H9 (cell line): Measurements from ENCODE around the gene TEK. TPM values are rescaled to one million over a fixed set of nuclear protein-coding genes. Genes with fewer than 3 reads are reported as not detected.

Source experiments
- DNase-seq: peaks from one replicate; pipeline ENCODE4 v3.0.0-alpha.2; 2017
- H2AFZ ChIP-seq: one replicate; pipeline ENCODE4 v1.6.1; 2013; ENCODE audit warnings: mild to moderate bottlenecking, low read length, control low read depth, moderate library complexity
- H2AK5ac ChIP-seq: 2 replicates; pipeline ENCODE4 v1.6.1; 2013; ENCODE audit warnings: low read length, control low read depth, mixed read lengths; ENCODE audit not compliant: insufficient read length
- H2BK120ac ChIP-seq: one replicate; pipeline ENCODE4 v1.6.1; 2013; ENCODE audit warnings: low read depth, mild to moderate bottlenecking, low read length, control low read depth, inconsistent platforms; ENCODE audit not compliant: poor library complexity, severe bottlenecking
- H2BK12ac ChIP-seq: 2 replicates; pipeline ENCODE4 v1.6.1; 2013; ENCODE audit warnings: low read length, control low read depth, mixed read lengths, low read depth; ENCODE audit not compliant: insufficient read length
- H2BK15ac ChIP-seq: 2 replicates; pipeline ENCODE4 v1.6.1; 2013; ENCODE audit warnings: low read depth, low read length, control low read depth
- H2BK20ac ChIP-seq: one replicate; pipeline ENCODE4 v1.6.1; 2013; ENCODE audit warnings: low read depth, mild to moderate bottlenecking, low read length, control low read depth, inconsistent platforms; ENCODE audit not compliant: poor library complexity, severe bottlenecking
- H2BK5ac ChIP-seq: 2 replicates; pipeline ENCODE4 v1.6.1; 2013; ENCODE audit warnings: low read length, control low read depth, mixed read lengths; ENCODE audit not compliant: insufficient read length
- H3K14ac ChIP-seq: 2 replicates; pipeline ENCODE4 v1.6.1; 2013; ENCODE audit warnings: low read length, control low read depth; ENCODE audit not compliant: insufficient read depth
- H3K18ac ChIP-seq: 2 replicates; pipeline ENCODE4 v1.6.1; 2013; ENCODE audit warnings: low read depth, mild to moderate bottlenecking, mixed read lengths, low read length, control low read depth; ENCODE audit not compliant: insufficient read length
- H3K23ac ChIP-seq: 2 replicates; pipeline ENCODE4 v1.6.1; 2013; ENCODE audit warnings: low read length, control low read depth, mixed read lengths, low read depth; ENCODE audit not compliant: insufficient read length
- H3K23me2 ChIP-seq: 2 replicates; pipeline ENCODE4 v1.6.1; 2013; ENCODE audit warnings: low read depth, mild to moderate bottlenecking, mixed read lengths, low read length, control low read depth; ENCODE audit not compliant: insufficient read length, poor library complexity, severe bottlenecking
- H3K27ac ChIP-seq: 2 replicates; pipeline ENCODE4 v1.5.1; 2013; ENCODE audit warnings: low read length, control low read depth, mixed read lengths, low read depth; ENCODE audit not compliant: insufficient read length
- H3K27me3 ChIP-seq: 2 replicates; pipeline ENCODE4 v1.6.1; 2013; ENCODE audit warnings: low read length, control low read depth, inconsistent platforms; ENCODE audit not compliant: insufficient read depth
- H3K4ac ChIP-seq: 2 replicates; pipeline ENCODE4 v1.6.1; 2013; ENCODE audit warnings: low read depth, mild to moderate bottlenecking, control low read depth, inconsistent platforms, low read length, moderate library complexity
- H3K4me1 ChIP-seq: 2 replicates; pipeline ENCODE4 v1.6.1; 2013; ENCODE audit warnings: low read length, control low read depth, inconsistent platforms; ENCODE audit not compliant: insufficient read depth
- H3K4me2 ChIP-seq: 2 replicates; pipeline ENCODE4 v1.6.1; 2013; ENCODE audit warnings: low read length, control low read depth, mixed read lengths; ENCODE audit not compliant: insufficient read length, insufficient read depth
- H3K56ac ChIP-seq: 2 replicates; pipeline ENCODE4 v1.6.1; 2013; ENCODE audit warnings: low read depth, mild to moderate bottlenecking, mixed read lengths, low read length, control low read depth; ENCODE audit not compliant: insufficient read length
- H3K79me1 ChIP-seq: 2 replicates; pipeline ENCODE4 v1.6.1; 2013; ENCODE audit warnings: low read depth, mild to moderate bottlenecking, moderate library complexity, low read length, control low read depth, inconsistent platforms; ENCODE audit not compliant: insufficient read depth, poor library complexity, severe bottlenecking
- H3K79me2 ChIP-seq: 2 replicates; pipeline ENCODE4 v1.6.1; 2013; ENCODE audit warnings: low read length, control low read depth, inconsistent platforms; ENCODE audit not compliant: insufficient read depth
- H3K9ac ChIP-seq: 2 replicates; pipeline ENCODE4 v1.6.1; 2013; ENCODE audit warnings: low read length, control low read depth, mixed read lengths; ENCODE audit not compliant: insufficient read length; ENCODE audit errors: extremely low read depth
- H3K9me3 ChIP-seq: one replicate; pipeline ENCODE4 v1.6.1; 2013; ENCODE audit warnings: low read depth, low read length, inconsistent platforms; ENCODE audit not compliant: control insufficient read depth
- H3T11ph ChIP-seq: one replicate; pipeline ENCODE4 v1.6.1; 2013; ENCODE audit warnings: mild to moderate bottlenecking, low read length, control low read depth, inconsistent platforms
- H4K20me1 ChIP-seq: one replicate; pipeline ENCODE4 v1.6.1; 2013; ENCODE audit not compliant: control insufficient read depth, insufficient read length, insufficient read depth
- H4K5ac ChIP-seq: 2 replicates; pipeline ENCODE4 v1.6.1; 2013; ENCODE audit warnings: low read depth, mild to moderate bottlenecking, mixed read lengths, low read length, control low read depth; ENCODE audit not compliant: insufficient read length
- H4K8ac ChIP-seq: replicated peaks from 2 replicates; pipeline ENCODE4 v1.6.1; 2013; ENCODE audit warnings: low read length, control low read depth, mixed read lengths, low read depth; ENCODE audit not compliant: insufficient read length
- H4K91ac ChIP-seq: 2 replicates; pipeline ENCODE4 v1.6.1; 2013; ENCODE audit warnings: low read depth, mild to moderate bottlenecking, moderate library complexity, mixed read lengths, low read length, control low read depth; ENCODE audit not compliant: insufficient read length
- H3K27ac Mint-ChIP-seq, 3 experiments: 2 replicates in 2 of 3; 3 replicates in 1 of 3; pipeline ENCODE4 v1.8.0; 2020 to 2021; ENCODE audit warnings: mixed read lengths in 3 of 3, mild to moderate bottlenecking in 1 of 3, moderate library complexity in 1 of 3
- H3K27me3 Mint-ChIP-seq: 2 replicates; pipeline ENCODE4 v1.8.0; 2021; ENCODE audit warnings: low read depth, mild to moderate bottlenecking, moderate library complexity, mixed read lengths
- H3K36me3 Mint-ChIP-seq, 3 experiments: 2 replicates in 2 of 3; 3 replicates in 1 of 3; pipeline ENCODE4 v1.8.0; 2020 to 2021; ENCODE audit warnings: low read depth in 3 of 3, mixed read lengths in 3 of 3; ENCODE audit not compliant: insufficient read depth in 1 of 3
- H3K4me1 Mint-ChIP-seq, 2 experiments: 2 replicates each; pipeline ENCODE4 v1.8.0; 2020; ENCODE audit warnings: mixed read lengths in 2 of 2
- H3K4me3 Mint-ChIP-seq, 2 experiments: 2 replicates in 1 of 2; 3 replicates in 1 of 2; pipeline ENCODE4 v1.8.0; 2020 to 2021; ENCODE audit warnings: mild to moderate bottlenecking in 2 of 2, mixed read lengths in 2 of 2, moderate library complexity in 1 of 2
- H3K9me3 Mint-ChIP-seq, 2 experiments: 2 replicates in 1 of 2; 3 replicates in 1 of 2; pipeline ENCODE4 v1.8.0; 2020; ENCODE audit warnings: mild to moderate bottlenecking in 2 of 2, mixed read lengths in 2 of 2, moderate library complexity in 1 of 2
- CTCF ChIP-seq: fragments of 200-600 bp; sonication (generic); conservative IDR thresholded peaks from 3 replicates; pipeline ENCODE4 v1.8.0; 2021; ENCODE audit warnings: antibody characterized with exemption, mild to moderate bottlenecking
- WGBS: extraction: QIAGEN DNeasy Blood & Tissue Kit; methylation state at CpG from one replicate; pipeline ENCODE4 v1.1.7; 2013; ENCODE audit warnings: missing lambda C conversion rate, low lambda C conversion rate, mixed read lengths; ENCODE audit not compliant: insufficient read length; ENCODE audit errors: extremely low coverage; 5-methylcytosine and 5-hydroxymethylcytosine counted together
- total RNA-seq: library from RNA; stranded (reverse); gene quantifications from 2 replicates; pipeline ENCODE4 v1.2.1, GENCODE V29; 2021

Gene TEK
- total RNA-seq, 1 experiment from 2014 or later = 1.8 TPM

GRCh38 chr9:27279611-27280010 lies 170.6 kb downstream of the TEK start:
- Histone ChIP-seq H3K9me3 (no peaks in the 10 kb centered on the region), H3K23ac (no peak overlapping the region), H4K91ac (no peak overlapping the region), H2BK5ac (no peak overlapping the region), H3K14ac (no peak overlapping the region), H3K79me2 (no peaks in the 10 kb centered on the region), H2AFZ (no peak overlapping the region), H3K4ac (no peak overlapping the region), H4K8ac (no peak overlapping the region), H2BK20ac (no peak overlapping the region), H4K5ac (no peak overlapping the region), H4K20me1 (no peaks in the 10 kb centered on the region), H2BK15ac (no peak overlapping the region), H3K9ac (no peak overlapping the region), H2BK120ac (no peak overlapping the region), H3K56ac (no peak overlapping the region), H2AK5ac (no peak overlapping the region), H3K23me2 (no peaks in the 10 kb centered on the region), H3K27ac (no peak overlapping the region), H3K4me2 (no peak overlapping the region), H3T11ph (no peak overlapping the region), H3K4me1 (peaks cover 3% of the 10 kb centered on the region; the same call in 1 of the 2 replicates), H3K18ac (no peak overlapping the region), H3K79me1 (no peaks in the 10 kb centered on the region), H3K27me3 (no peaks in the 10 kb centered on the region), H2BK12ac (no peak overlapping the region)
- no peaks in the 10 kb centered on the region for H3K36me3 Mint-ChIP-seq
- DNase-seq = no peak
- TF ChIP-seq CTCF = no peak
- peaks cover 11 to 20% of the 10 kb centered on the region in 2 experiments for H3K4me1 Mint-ChIP-seq
- H3K27ac Mint-ChIP-seq = no peak overlapping the region
- WGBS = no CpG with 5 or more reads among the region's 3 CpGs
- no peaks in the 10 kb centered on the region for H3K27me3 Mint-ChIP-seq
- H3K9me3 Mint-ChIP-seq = no peaks in the 10 kb centered on the region
- no peak overlapping the region for H3K4me3 Mint-ChIP-seq

Other genes with a start within 250 kb of the TEK start
- 30.3 and 30.5 TPM in 2 replicates for gene CAAP1, start 216.4 kb upstream of the TEK start, total RNA-seq
- gene PLAA, start 162.0 kb upstream of the TEK start, total RNA-seq = 64.3 and 65.0 TPM in 2 replicates
- gene IFT74, start 152.8 kb upstream of the TEK start, total RNA-seq = 14.9 and 16.2 TPM in 2 replicates
- gene LRRC19, start 103.6 kb upstream of the TEK start, total RNA-seq = not detected in 2 replicates
- not detected in 2 replicates for gene EQTN, start 187.9 kb downstream of the TEK start, total RNA-seq